Heart left ventricle (tissue), 16 donors: ENCODE data around the gene RNPS1. TPM values are rescaled to one million over a fixed set of nuclear protein-coding genes. Genes with fewer than 3 reads are reported as not detected.
"Not testable (repeated sequence)": the region's sequence is repeated elsewhere in the genome, so short reads cannot be mapped to it uniquely, and the experiment has no call there.

ENCODE experiments used
- ATAC-seq, 4 donors: fragments of 200-7000 bp; cut with Tn5 transposase; one replicate each; pipeline ENCODE4 v1.9.1; 2020 to 2022; ENCODE audit warnings: moderate library complexity in 4 of 4, mild to moderate bottlenecking in 3 of 4, moderate number of reproducible peaks in 1 of 4
- DNase-seq, 5 donors: peaks; one replicate each; pipeline ENCODE4 v3.0.0-alpha.2; 2020
- H3K27ac ChIP-seq, 12 donors: fragments of 200-600 bp; sonication (generic) in 4 of 12; one replicate each; pipeline versions ENCODE4 v1.5.0 to v1.8.0; 2016 to 2022; ENCODE audit warnings: mild to moderate bottlenecking in 2 of 12
- H3K27me3 ChIP-seq, 9 donors: fragments of 200-600 bp; sonication (generic) in 2 of 9; one replicate each; pipeline versions ENCODE4 v1.5.1 to v1.8.0; 2016 to 2022; ENCODE audit warnings: mild to moderate bottlenecking in 3 of 9
- H3K36me3 ChIP-seq, 9 donors: fragments of 200-600 bp; sonication (generic) in 2 of 9; one replicate each; pipeline versions ENCODE4 v1.5.0 to v1.8.0; 2018 to 2022; ENCODE audit warnings: mild to moderate bottlenecking in 2 of 9
- H3K4me1 ChIP-seq, 12 donors: fragments of 200-600 bp; sonication (generic) in 4 of 12; one replicate each; pipeline versions ENCODE4 v1.5.0 to v1.8.0; 2016 to 2022; ENCODE audit warnings: mild to moderate bottlenecking in 3 of 12
- H3K4me3 ChIP-seq, 12 donors: fragments of 200-600 bp; sonication (generic) in 4 of 12; one replicate each; pipeline versions ENCODE4 v1.5.0 to v1.8.0; 2017 to 2022; ENCODE audit warnings: mild to moderate bottlenecking in 9 of 12, moderate library complexity in 4 of 12
- H3K9me3 ChIP-seq, 12 donors: fragments of 200-600 bp; sonication (generic) in 4 of 12; one replicate each; pipeline versions ENCODE4 v1.5.0 to v1.8.0; 2016 to 2022; ENCODE audit warnings: mild to moderate bottlenecking in 1 of 12
- CTCF ChIP-seq, 12 donors: fragments of 200-600 bp; sonication (generic) in 4 of 12; IDR thresholded peaks; one replicate each; pipeline versions ENCODE4 v1.5.0 to v1.8.0; 2018 to 2022; ENCODE audit warnings: antibody characterized with exemption in 12 of 12, mild to moderate bottlenecking in 5 of 12
- POLR2A ChIP-seq, 2 donors: fragments of 450-650 bp; IDR thresholded peaks; one replicate each; pipeline ENCODE4 v1.6.1; 2017; ENCODE audit warnings: antibody characterized with exemption in 2 of 2, mild to moderate bottlenecking in 2 of 2, moderate library complexity in 2 of 2
- WGBS, 4 donors: extraction: QIAGEN DNeasy Blood & Tissue Kit in 2 of 4; methylation state at CpG; one replicate each; pipeline versions ENCODE4 v1.1.5 to v1.1.7; 2013 to 2018; 5-methylcytosine and 5-hydroxymethylcytosine counted together
- intact Hi-C, 10 donors: fragments of 100-400 bp; cut with DNase I; formaldehyde crosslinking; loops; one replicate each; pipeline versions ENCODE4 v1.11.1 to v1.14.2; 2022
- polyA plus RNA-seq, 2 donors: library from polyadenylated mRNA; stranded (reverse); fragments of 200-250 nt; gene quantifications; one replicate each; pipeline ENCODE4 v1.2.3, GENCODE V29; 2013
- total RNA-seq, 9 donors: library from RNA; depleted of rRNA in 2 of 9; stranded (reverse); fragments of >200 nt in 2 of 9; fragmentation: NEBNext Ultra II Directional in 3 of 9; extraction: Animal tissue kit (Norgen Biotek cat#: 25700) in 3 of 9; gene quantifications; one replicate each; pipeline versions ENCODE4 v1.1.0 to v1.2.4, GENCODE V29; 2016 to 2023
- donor health status: ischemic (EF 13 %, LVEDD 7.1; RV severe dilation, severe dysfunction).
- donor health status: healthy with polysubstance abuse.
- donor health status: DM: no; HTN: yes; CAD: no.
- donor health status: DM: no; HTN: no; CAD: no.
- donor health status: ischemic (EF 25% LVEDD 6.9; RV normal size, moderate dysfunction).
- donor health status: ischemic (EF 25% LVEDD 5.7; RV mildly dilated, moderate dysfunction).
- donor health status: healthy.
- donor health status: DM: yes; HTN: yes; CAD: no.
- donor health status: ischemic (EF 35%, LVEDD 5.7; RV mildly dilated, moderate dysfunction).
- donor health status: nonischemic (EF 11% LVEDD 7.7; RV severe dilation, severe dysfunction).
- donor health status: DM: yes; HTN: yes; CAD: no.
- donor health status: PGD.
- donor health status: ischemic (EF 29% LVEDD 5.4; RV normal size, mild dysfunction).
- donor health status: nonischemic (EF 23%, LVEDD 6.1; RV moderate dilation, normal function).

Gene RNPS1
- total and polyA plus RNA-seq, 11 donors = 73.9 to 193 (median 120) TPM

GRCh38 chr16:2270588-2271470 lies 2.9 kb upstream of the RNPS1 start:
- no peak for ATAC-seq
- Histone ChIP-seq H3K27me3 (no peaks in the 10 kb centered on the region), H3K36me3 (peaks cover 0 to 4% (median 0%) of the 10 kb centered on the region in 9 donors), H3K27ac (no peak overlapping the region), H3K9me3 (no peaks in the 10 kb centered on the region), H3K4me3 (no peak overlapping the region), H3K4me1 (peaks cover 4 to 37% (median 22%) of the 10 kb centered on the region in 12 donors)
- intact Hi-C loops = loop anchor here in 2 of 10 donors (10.0 kb wide), 2 partner anchors 54 to 234 kb away; no protein-coding TSS in a partner anchor
- 83 to 89% (median 86%) methylated on average over 12 to 15 of the region's 15 CpGs for WGBS, 4 donors
- TF ChIP-seq CTCF (IDR thresholded peaks at IDR 0.05) = no peak
- TF ChIP-seq POLR2A (IDR thresholded peaks at IDR 0.05) = no peak
- DNase-seq = no peak

DNA sequence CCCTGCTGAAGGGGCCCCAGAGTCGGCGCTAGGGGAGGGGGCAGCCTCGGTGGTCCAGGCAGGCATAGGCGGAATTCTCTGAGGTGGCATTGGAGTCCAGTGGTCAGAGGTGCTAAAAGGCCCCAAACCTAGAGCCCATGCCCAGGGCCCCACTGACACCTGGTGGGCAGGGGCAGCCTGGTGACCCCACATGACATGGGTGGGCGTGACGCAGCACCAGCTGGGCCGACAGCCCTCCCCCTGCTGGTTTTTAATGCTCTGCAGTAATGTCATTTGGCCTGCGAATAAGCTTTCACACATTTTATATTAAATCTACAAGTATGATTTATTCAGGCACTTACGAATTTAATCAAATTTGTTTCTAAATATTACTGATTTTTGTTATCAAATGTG lies 2.1 kb upstream of the RNPS1 start:
- no peak for DNase-seq
- Histone ChIP-seq H3K36me3 (peaks cover 0 to 9% (median 0%) of the 10 kb centered on the region in 9 donors), H3K9me3 (no peaks in the 10 kb centered on the region), H3K4me1 (peaks cover 4 to 44% (median 24%) of the 10 kb centered on the region in 12 donors), H3K27me3 (no peaks in the 10 kb centered on the region), H3K4me3 (no peak overlapping the region), H3K27ac (no peak overlapping the region)
- TF ChIP-seq CTCF (IDR thresholded peaks at IDR 0.05) = no peak
- TF ChIP-seq POLR2A (IDR thresholded peaks at IDR 0.05) = no peak
- no peak for ATAC-seq
- intact Hi-C loops = loop anchor here in 2 of 10 donors (10.0 kb wide), 2 partner anchors 55 to 235 kb away; no protein-coding TSS in a partner anchor
- 89 to 91% (median 91%) methylated on average over 9 of the region's 9 CpGs for WGBS, 4 donors

GRCh38 chr16:2267505-2267912 lies 417 bp downstream of the RNPS1 start:
- Histone ChIP-seq H3K36me3 (peaks cover 0 to 34% (median 18%) of the 10 kb centered on the region in 9 donors), H3K4me3 (peak overlapping the region; percentile 65 to 98 (median 86)), H3K4me1 (peaks cover 4 to 46% (median 24%) of the 10 kb centered on the region in 12 donors), H3K27ac (peak overlapping the region; percentile 88 to 100 (median 96))
- ATAC-seq = peak; percentile 78 to 89 (median 88)
- 0 to 1% (median 0%) methylated on average over 18 to 54 of the region's 54 CpGs for WGBS, 4 donors
- intact Hi-C loops = loop anchor here in 1 of 10 donors (10.0 kb wide), 1 partner anchor 247 kb away; the partner anchor contains the start of gene ATP6V0C
- H3K27me3 ChIP-seq, DNase-seq, H3K9me3 ChIP-seq: not testable (repeated sequence)

- Histone ChIP-seq H3K27ac (peak overlapping the region in 6 of 12 donors; percentile 95 to 99 (median 96)), H3K4me1 (peaks cover 4 to 43% (median 24%) of the 10 kb centered on the region in 12 donors), H3K4me3 (peak overlapping the region; percentile 65 to 98 (median 86)), H3K36me3 (peaks cover 0 to 41% (median 25%) of the 10 kb centered on the region in 9 donors)
- not testable (repeated sequence) for ATAC-seq, H3K9me3 ChIP-seq, H3K27me3 ChIP-seq
- intact Hi-C loops = loop anchor here in 1 of 10 donors (10.0 kb wide), 1 partner anchor 248 kb away; the partner anchor contains the start of gene ATP6V0C
- WGBS, 4 donors = 0 to 6% (median 4%) methylated on average over 1 to 12 of the region's 12 CpGs
- DNase-seq = peak in 2 of 5 donors; percentile 5 to 20
Measured at GRCh38 chr16:2266887-2267286, 1.0 kb downstream of the RNPS1 start.

DNA sequence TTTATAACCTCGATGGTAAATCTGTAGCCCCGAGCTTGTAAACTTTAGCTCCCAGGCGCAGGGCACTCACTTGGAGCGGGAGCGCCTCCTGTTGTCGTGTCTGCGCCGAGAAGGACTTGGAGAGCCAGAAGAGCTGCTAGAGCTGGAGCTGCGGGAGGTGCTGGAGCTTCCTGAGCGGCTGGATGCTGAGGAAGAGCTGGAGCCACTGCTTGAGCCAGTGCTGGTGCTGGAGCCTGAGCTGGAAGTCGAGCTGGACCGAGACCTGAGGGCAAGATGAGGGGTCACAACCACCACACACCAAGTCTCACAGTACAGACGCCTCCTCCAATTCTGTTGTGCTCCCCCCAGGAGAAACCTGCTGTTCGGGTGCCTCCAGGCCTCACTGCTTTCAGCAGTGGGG lies 4.9 kb downstream of the RNPS1 start:
- H3K27ac ChIP-seq, ATAC-seq, H3K27me3 ChIP-seq, DNase-seq, H3K9me3 ChIP-seq, H3K4me3 ChIP-seq: not testable (repeated sequence)
- intact Hi-C loops = loop anchor here in 1 of 10 donors (10.0 kb wide), 1 partner anchor 252 kb away; the partner anchor contains the start of gene ATP6V0C
- H3K36me3 ChIP-seq = peaks cover 0 to 79% (median 63%) of the 10 kb centered on the region in 9 donors
- 80 to 89% (median 84%) methylated on average over 11 to 14 of the region's 14 CpGs for WGBS, 4 donors
- peaks cover 0 to 28% (median 11%) of the 10 kb centered on the region in 12 donors for H3K4me1 ChIP-seq
